Uterus (tissue), 2 donors: Measurements from ENCODE around the gene FCHO2.

ENCODE experiments used
- CTCF ChIP-seq, 4 experiments: fragments of 200-600 bp in 2 of 4; fragments of 450-650 bp in 2 of 4; sonication (generic) in 2 of 4; IDR thresholded peaks; one replicate each; pipeline ENCODE4 v1.5.1; 2016 to 2019; ENCODE audit warnings: antibody characterized with exemption in 4 of 4, mild to moderate bottlenecking in 2 of 4, moderate library complexity in 1 of 4
- POLR2A ChIP-seq, 2 donors: fragments of 450-650 bp; IDR thresholded peaks; one replicate each; pipeline ENCODE4 v1.6.1; 2016; ENCODE audit warnings: antibody characterized with exemption in 2 of 2, mild to moderate bottlenecking in 1 of 2, moderate library complexity in 1 of 2

GRCh38 chr5:73100109-73100508 is 144.3 kb downstream of the FCHO2 start:
- TF ChIP-seq CTCF (IDR thresholded peaks at IDR 0.05) (no peak), POLR2A (IDR thresholded peaks at IDR 0.05) (no peak)
